ENCODE results near the gene ENDOU. TPM values are rescaled to one million over a fixed set of nuclear protein-coding genes. Genes with fewer than 3 reads are reported as not detected.

ENDOU gene
- total and polyA plus RNA-seq, 5 experiments from 2014 or later, result not detected

DNA sequence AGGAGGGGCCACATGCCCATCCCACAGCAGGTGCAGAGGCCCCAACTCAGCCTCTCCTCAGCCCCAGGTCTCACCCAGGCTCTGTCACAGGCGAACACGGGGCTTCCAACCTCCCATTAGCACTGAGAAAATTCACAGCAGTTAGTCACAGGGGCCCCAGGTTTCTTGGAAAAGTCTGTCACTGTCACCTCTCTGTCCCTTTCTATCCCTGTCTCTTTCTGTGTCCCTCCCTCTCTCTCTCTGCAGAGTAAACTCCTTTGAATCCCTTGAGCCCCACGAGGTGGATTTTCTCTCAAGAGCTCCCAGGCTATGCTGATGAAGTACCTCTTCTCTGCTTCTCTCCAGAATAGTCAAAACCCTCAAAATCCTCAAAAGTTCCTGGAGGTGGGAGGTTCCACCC, 14.0 kb upstream of the ENDOU start:
- POLR2A ChIA-PET, result interaction anchor here (0.6 kb wide), 1 partner anchor 342 kb away, joined by 3 read pairs; no protein-coding TSS in a partner anchor
- no peak overlapping the region for H3K4me3 Mint-ChIP-seq
- peak overlapping the region in 7 of 10 donors; percentile 6 to 66 (median 32) for H3K27ac Mint-ChIP-seq
- ATAC-seq (no peak), DNase-seq (no peak)
- H3K36me3 Mint-ChIP-seq, result no peaks in the 10 kb centered on the region
- H3K9me3 Mint-ChIP-seq, result peaks cover 0 to 2% (median 0%) of the 10 kb centered on the region in 9 donors
- no peaks in the 10 kb centered on the region for H3K27me3 Mint-ChIP-seq
- peaks cover 27 to 70% (median 48%) of the 10 kb centered on the region in 4 donors for H3K4me1 Mint-ChIP-seq

DNA sequence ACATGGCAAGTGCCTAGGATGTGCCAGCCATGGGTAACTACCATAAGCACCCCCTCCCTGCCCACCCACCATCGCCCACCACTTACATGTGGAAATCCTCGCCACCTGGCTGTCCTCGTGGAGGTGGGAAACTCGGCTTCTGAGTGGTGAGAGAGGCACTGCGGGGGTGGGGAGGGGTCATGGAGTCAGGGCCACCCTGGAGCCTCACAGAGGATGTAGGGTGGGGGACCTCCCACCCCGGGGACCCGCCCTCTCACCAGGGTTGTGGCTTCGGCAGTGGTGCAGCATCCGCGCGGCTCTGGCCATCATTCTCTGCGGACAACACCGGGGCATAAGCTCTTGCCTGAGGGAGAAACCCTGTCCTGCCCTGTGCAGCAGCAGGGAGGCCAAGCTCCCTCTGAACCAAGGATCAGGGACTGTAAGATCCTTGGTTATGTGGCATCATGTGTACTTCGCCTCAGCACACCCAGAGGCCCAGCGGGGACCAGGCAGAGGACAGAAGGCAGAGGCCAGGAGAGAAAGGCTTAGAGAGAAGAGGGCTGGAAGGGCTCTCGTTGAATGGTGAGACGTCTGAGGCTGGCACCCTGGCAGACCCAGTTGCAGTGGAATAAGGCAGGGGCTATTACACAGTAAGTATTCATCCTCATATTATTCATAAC, 12.8 kb upstream of the ENDOU start:
- DNase-seq (no peak), ATAC-seq (no peak)
- Mint-ChIP-seq H3K36me3 (no peaks in the 10 kb centered on the region), H3K9me3 (peaks cover 0 to 2% (median 0%) of the 10 kb centered on the region in 9 donors), H3K27me3 (no peaks in the 10 kb centered on the region), H3K27ac (peak overlapping the region in 3 of 10 donors; percentile 2 to 57 (median 43)), H3K4me1 (peaks cover 24 to 58% (median 41%) of the 10 kb centered on the region in 4 donors), H3K4me3 (no peak overlapping the region)
- POLR2A ChIA-PET, result no interaction called here

DNA sequence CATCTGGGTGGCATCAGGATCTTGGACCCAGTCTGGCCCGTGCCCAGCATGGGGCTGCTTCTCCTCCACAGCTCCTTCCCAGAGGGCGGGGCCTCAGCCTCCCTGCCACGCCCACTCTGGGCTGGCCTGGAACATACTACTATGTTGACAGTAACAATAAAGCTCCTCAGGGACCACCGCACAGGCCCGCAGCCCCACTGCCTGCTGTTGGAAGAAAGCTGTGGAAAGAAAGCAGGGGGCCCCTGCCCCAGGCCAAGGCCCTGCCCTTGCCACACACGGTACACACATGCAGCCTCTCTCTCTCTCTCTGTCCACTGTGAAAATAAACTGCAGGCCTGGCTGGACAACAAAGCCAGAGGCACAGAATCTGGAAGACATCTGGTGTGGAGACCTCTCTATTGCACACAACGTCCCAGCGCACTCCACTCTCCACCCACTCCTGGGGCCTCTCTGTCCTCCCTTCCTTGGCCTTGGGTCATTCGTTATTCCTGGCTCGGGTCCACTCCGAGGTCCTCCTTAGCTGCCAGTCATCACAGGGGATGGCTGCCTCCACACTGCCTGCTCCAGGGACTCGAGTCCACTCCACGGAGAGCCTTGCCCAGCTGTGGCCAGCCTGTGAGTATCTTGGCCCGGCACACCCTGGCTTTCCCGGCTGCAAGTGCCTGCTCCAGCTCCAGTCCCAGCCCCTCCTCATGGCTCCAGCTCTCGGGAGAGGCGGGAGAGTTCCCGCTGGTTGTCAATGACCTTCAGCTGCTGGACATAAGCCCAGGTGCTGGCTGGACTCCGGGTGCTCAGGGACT, 11.8 kb upstream of the ENDOU start:
- POLR2A ChIA-PET, result no interaction called here
- no peak overlapping the region for H3K4me3 Mint-ChIP-seq
- ATAC-seq (no peak), DNase-seq (no peak)
- H3K27ac Mint-ChIP-seq, result peak overlapping the region in 1 of 10 donors; percentile 62
- peaks cover 0 to 2% (median 0%) of the 10 kb centered on the region in 9 donors for H3K9me3 Mint-ChIP-seq
- H3K4me1 Mint-ChIP-seq, result peaks cover 22 to 50% (median 36%) of the 10 kb centered on the region in 4 donors
- H3K27me3 Mint-ChIP-seq, result no peaks in the 10 kb centered on the region
- H3K36me3 Mint-ChIP-seq, result no peaks in the 10 kb centered on the region

DNA sequence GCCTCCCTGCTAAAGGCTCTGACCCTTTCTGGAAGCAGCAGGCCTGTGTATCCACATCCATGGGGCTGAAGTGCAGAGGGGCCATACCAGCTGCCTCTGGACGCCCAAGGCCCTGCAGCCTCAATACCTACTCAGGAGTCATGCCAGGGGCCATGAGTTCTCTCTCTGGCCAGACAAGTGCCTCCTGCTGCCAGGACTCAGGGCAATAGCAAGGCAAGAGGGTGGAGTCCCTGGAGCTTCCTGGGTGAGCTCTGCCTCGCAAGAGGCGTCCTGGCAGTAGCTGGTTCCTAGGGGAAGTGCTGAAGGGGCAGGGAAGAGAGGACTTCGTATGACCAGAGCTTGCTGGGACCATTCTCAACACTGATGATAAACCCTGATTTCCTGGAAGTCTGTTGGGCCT, 10.9 kb upstream of the ENDOU start:
- no peaks in the 10 kb centered on the region for H3K36me3 Mint-ChIP-seq
- DNase-seq (no peak), ATAC-seq (no peak)
- POLR2A ChIA-PET, result no interaction called here
- no peak overlapping the region for H3K4me3 Mint-ChIP-seq
- peak overlapping the region in 3 of 10 donors; percentile 11 to 52 (median 28) for H3K27ac Mint-ChIP-seq
- peaks cover 0 to 2% (median 0%) of the 10 kb centered on the region in 9 donors for H3K9me3 Mint-ChIP-seq
- peaks cover 20 to 43% (median 28%) of the 10 kb centered on the region in 4 donors for H3K4me1 Mint-ChIP-seq
- H3K27me3 Mint-ChIP-seq, result no peaks in the 10 kb centered on the region

DNA sequence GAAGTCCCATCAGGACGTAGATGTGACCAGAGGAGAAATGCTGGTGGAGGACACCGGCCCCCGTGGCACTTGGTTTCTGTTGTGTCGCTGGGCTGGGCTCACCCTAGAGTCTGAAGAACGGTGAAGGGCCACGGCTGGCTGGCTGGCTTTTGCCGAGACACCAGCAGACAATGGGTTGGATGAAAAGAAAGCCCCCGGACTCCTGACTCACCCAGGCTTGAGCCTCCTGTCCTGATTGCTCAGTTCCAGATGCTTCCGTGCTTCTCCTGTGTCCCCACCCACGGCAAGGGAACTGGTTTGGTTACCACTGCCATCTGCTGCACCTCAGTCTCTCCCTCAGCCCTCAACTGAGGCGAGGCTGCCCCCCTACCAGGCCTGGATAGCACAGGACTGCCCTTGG, 10.4 kb upstream of the ENDOU start:
- Mint-ChIP-seq H3K27ac (peak overlapping the region in 2 of 10 donors; percentile 28 to 34), H3K9me3 (peaks cover 0 to 2% (median 0%) of the 10 kb centered on the region in 9 donors), H3K4me3 (no peak overlapping the region), H3K36me3 (no peaks in the 10 kb centered on the region), H3K27me3 (no peaks in the 10 kb centered on the region), H3K4me1 (peaks cover 19 to 37% (median 22%) of the 10 kb centered on the region in 4 donors)
- ATAC-seq, result no peak
- no peak for DNase-seq
- POLR2A ChIA-PET, result no interaction called here

DNA sequence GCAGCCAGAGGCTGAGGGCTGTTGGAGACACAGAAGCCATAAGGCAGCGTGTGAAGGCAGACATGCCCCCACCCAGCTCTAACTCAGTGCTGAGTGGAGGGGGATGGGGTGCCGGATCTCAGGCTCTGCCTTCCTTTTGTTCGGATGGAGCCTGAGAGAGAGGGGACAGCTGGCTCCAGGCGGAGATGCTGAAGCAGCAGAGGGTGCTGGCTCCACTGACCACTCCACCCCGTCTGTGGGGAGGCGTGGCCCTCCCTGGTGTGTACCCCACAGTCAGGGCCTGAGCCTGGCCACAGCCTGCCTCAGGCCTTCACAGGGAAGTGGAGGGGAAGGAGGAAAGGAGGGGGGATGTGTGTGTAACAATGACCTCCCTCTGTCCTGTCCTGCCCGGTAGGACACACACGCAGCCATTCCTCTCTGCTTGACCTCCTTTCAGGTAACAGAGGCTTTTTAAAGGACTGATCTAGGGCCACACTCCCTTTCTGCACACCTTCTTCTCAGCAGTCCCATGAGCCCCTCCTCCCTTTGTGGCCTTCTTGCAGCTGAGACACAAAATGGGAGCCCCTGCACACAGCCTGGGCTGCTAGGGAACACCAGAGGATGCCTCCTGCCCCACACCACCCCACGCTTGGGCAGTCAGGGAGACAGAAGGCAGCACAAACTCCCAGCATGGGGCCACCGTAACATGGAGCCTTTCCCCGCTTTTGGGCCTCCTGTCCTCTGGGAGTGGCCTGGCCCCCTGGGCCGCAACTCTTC, 9.6 kb upstream of the ENDOU start:
- Mint-ChIP-seq H3K27me3 (no peaks in the 10 kb centered on the region), H3K4me1 (peaks cover 12 to 30% (median 15%) of the 10 kb centered on the region in 4 donors), H3K36me3 (no peaks in the 10 kb centered on the region), H3K4me3 (no peak overlapping the region), H3K9me3 (peaks cover 0 to 2% (median 0%) of the 10 kb centered on the region in 9 donors), H3K27ac (peak overlapping the region in 1 of 10 donors; percentile 34)
- POLR2A ChIA-PET, result interaction anchor here (0.5 to 0.6 kb wide), 2 partner anchors 748 to 1833 kb away, joined by 3 to 4 read pairs; partner anchors contain the start of gene C12orf54
- ATAC-seq, result no peak
- no peak for DNase-seq

DNA sequence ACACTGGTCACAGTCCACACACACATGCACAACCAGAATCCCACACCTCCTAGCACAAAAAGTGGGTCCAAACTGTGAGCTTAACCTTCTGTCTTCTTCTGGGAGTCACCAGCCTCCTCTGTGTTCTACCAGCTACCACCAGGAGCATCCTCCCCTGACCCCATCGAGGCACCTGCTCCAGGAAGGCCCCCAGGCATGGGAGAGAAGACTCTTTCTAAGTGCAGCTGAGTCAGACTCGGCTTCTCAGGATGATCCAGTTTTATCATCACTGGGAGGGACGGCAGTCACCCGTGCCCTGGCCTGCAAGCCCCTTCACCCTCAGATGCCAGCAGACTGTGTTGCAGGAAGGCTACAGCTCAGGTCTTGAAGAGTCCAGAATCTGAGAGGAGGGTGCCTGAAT, 7.9 kb upstream of the ENDOU start:
- Mint-ChIP-seq H3K4me1 (peaks cover 0 to 12% (median 6%) of the 10 kb centered on the region in 4 donors), H3K27ac (peak overlapping the region in 3 of 10 donors; percentile 8 to 72 (median 9)), H3K4me3 (no peak overlapping the region), H3K27me3 (no peaks in the 10 kb centered on the region), H3K9me3 (no peaks in the 10 kb centered on the region), H3K36me3 (peaks cover 0 to 6% (median 0%) of the 10 kb centered on the region in 3 donors)
- POLR2A ChIA-PET, result interaction anchor here (2.2 kb wide), 1 partner anchor 10 kb away, joined by 7 read pairs; no protein-coding TSS in a partner anchor
- DNase-seq (no peak), ATAC-seq (no peak)

DNA sequence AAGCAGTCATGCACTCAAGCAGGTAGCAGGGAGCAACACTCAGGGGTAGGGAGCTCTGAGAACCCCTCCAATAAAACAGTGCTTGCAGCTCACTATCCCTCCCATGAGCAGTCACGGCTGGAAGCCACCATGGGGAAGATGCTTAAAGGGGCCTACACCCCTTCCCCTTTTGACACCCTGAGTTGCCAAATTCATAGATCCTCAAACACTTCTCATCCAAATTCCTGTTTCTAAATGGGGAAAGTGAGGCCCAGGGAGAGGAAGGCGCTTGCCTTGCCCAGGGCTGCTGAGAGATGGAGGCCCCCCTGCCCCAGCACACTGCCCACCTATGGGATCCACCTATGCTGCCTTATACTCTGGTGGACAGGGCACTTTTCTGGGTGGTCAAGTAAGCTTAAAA, 7.2 kb upstream of the ENDOU start:
- Mint-ChIP-seq H3K27ac (no peak overlapping the region), H3K9me3 (no peaks in the 10 kb centered on the region), H3K36me3 (peaks cover 0 to 8% (median 0%) of the 10 kb centered on the region in 3 donors), H3K27me3 (no peaks in the 10 kb centered on the region), H3K4me3 (no peak overlapping the region), H3K4me1 (peaks cover 0 to 7% (median 6%) of the 10 kb centered on the region in 4 donors)
- no peak for DNase-seq
- POLR2A ChIA-PET, result interaction anchor here (2.2 kb wide), 1 partner anchor 11 kb away, joined by 7 read pairs; no protein-coding TSS in a partner anchor
- ATAC-seq, result no peak

DNA sequence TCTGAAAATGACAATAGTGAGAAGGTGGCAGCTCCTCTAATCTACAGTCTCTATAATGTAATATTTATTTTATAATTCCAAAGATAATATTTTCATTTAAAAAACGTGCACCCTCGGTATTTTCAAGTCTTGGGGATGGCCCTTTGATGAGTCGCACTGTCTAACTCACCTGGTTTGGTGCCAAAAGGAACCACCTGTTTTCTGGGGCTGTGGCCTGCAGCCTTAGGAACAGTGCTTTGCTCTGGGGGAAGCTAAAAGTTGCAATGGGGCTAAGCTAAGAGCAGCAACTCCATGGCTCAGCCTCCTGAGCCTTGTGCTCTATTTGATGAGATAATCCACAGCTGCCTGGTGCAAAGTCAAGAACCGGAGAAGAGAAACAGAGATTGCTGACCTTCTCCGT, 6.4 kb upstream of the ENDOU start:
- POLR2A ChIA-PET, result interaction anchor here (1.2 to 2.2 kb wide), 2 partner anchors 9 to 12 kb away, joined by 4 to 7 read pairs; no protein-coding TSS in a partner anchor
- no peaks in the 10 kb centered on the region for H3K9me3 Mint-ChIP-seq
- no peak overlapping the region for H3K4me3 Mint-ChIP-seq
- no peak overlapping the region for H3K27ac Mint-ChIP-seq
- no peaks in the 10 kb centered on the region for H3K27me3 Mint-ChIP-seq
- H3K36me3 Mint-ChIP-seq, result peaks cover 0 to 8% (median 0%) of the 10 kb centered on the region in 3 donors
- peaks cover 0 to 7% (median 3%) of the 10 kb centered on the region in 4 donors for H3K4me1 Mint-ChIP-seq
- DNase-seq (peak in 1 of 10 donors; percentile 26), ATAC-seq (no peak)

DNA sequence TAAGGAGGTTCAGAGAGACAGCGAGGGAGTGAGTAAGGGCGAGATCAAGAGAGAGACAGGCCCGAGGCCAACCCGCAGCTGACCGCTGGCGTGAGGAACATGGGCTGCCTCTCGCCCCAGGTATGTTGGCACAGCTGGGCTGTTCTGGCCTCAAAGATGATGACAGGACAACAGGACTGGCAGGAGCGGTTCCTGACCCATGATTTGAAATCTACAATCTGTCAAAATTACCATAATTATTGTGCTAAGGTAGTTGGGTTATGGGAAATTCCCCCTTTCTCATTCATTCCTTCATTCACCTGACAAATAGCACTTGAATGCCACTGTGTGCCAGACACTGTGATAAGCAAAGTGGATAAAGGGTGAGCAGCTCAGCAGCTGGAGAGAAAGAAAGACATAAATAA, 5.1 kb upstream of the ENDOU start:
- peaks cover 0 to 5% (median 3%) of the 10 kb centered on the region in 4 donors for H3K4me1 Mint-ChIP-seq

DNA sequence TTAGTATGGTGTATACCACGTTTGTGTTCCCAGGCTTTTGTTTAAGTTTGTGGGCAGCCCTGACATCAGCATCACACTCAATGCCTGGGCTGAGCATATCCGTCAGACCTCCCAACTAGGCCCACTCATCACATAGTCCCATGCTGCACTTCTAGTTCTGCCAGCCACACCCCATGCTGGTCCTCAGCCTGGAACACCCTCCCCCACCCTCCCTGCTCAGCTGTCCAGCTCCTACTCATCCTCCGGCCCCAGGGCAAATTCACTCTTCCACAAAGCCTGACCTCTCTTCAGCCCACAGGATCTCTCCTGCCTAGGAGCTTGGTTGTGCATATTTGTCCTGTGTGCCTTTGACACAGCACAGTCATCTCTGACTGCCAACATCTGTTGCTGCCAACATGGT, 3.9 kb upstream of the ENDOU start:
- POLR2A ChIA-PET, result no interaction called here
- Mint-ChIP-seq H3K27ac (peak overlapping the region in 1 of 10 donors; percentile 59), H3K9me3 (no peaks in the 10 kb centered on the region)

More for the DNA sequence above, 5.1 kb upstream of the ENDOU start:
- H3K27me3 Mint-ChIP-seq, result no peaks in the 10 kb centered on the region
- no peaks in the 10 kb centered on the region for H3K9me3 Mint-ChIP-seq
- POLR2A ChIA-PET, result no interaction called here
- no peak overlapping the region for H3K4me3 Mint-ChIP-seq
- H3K27ac Mint-ChIP-seq, result peak overlapping the region in 1 of 10 donors; percentile 75
- ATAC-seq, result no peak
- DNase-seq, result peak in 1 of 10 donors; percentile 21
- peaks cover 0 to 8% (median 0%) of the 10 kb centered on the region in 3 donors for H3K36me3 Mint-ChIP-seq

DNA sequence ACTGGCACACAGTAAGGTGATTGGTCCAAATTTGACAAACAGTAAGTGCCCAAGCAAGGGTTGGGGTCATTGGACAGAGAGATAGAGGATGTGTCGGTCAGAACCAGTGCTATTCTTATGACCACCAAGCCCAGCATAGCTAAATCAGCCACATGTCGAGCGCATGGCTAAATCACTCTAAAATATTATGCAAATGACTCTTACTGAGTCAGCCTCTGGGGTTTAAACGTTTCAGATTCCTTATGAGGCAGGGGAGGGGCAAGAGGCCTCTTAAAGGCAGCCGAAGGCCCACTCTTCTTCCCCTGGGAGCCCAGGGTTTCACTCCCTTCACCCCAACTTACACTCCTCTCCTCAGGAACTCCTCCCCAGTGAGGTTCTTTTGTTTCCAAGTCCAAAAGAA, 603 bp upstream of the ENDOU start:
- H3K9me3 Mint-ChIP-seq, result no peaks in the 10 kb centered on the region
- peaks cover 0 to 29% (median 3%) of the 10 kb centered on the region in 3 donors for H3K36me3 Mint-ChIP-seq
- H3K4me1 Mint-ChIP-seq, result peaks cover 18 to 25% (median 23%) of the 10 kb centered on the region in 4 donors
- ATAC-seq (no peak), DNase-seq (no peak)
- POLR2A ChIA-PET, result no interaction called here
- H3K27me3 Mint-ChIP-seq, result no peaks in the 10 kb centered on the region
- H3K4me3 Mint-ChIP-seq, result no peak overlapping the region
- H3K27ac Mint-ChIP-seq, result no peak overlapping the region

More for the DNA sequence above, 3.9 kb upstream of the ENDOU start:
- DNase-seq (peak in 1 of 10 donors; percentile 32), ATAC-seq (no peak)
- H3K27me3 Mint-ChIP-seq, result no peaks in the 10 kb centered on the region
- peaks cover 0 to 13% (median 0%) of the 10 kb centered on the region in 3 donors for H3K36me3 Mint-ChIP-seq
- no peak overlapping the region for H3K4me3 Mint-ChIP-seq
- peaks cover 0 to 8% (median 3%) of the 10 kb centered on the region in 4 donors for H3K4me1 Mint-ChIP-seq
